HEK293T (cell line): ENCODE measurements around the gene ZNF345.

Source experiments
- CTCF ChIA-PET: fragments of 350-600 bp; formaldehyde crosslinking; extraction: SDS; loops from one replicate; lab custom pipeline; 2021; ENCODE audit warnings: antibody characterized with exemption, inconsistent platforms; lab: Yijun Ruan, JAX
- POLR2A ChIA-PET: fragments of 350-600 bp; formaldehyde crosslinking; extraction: SDS; loops from one replicate; lab custom pipeline; 2020; ENCODE audit warnings: antibody characterized with exemption, inconsistent platforms; lab: Yijun Ruan, JAX
- DNase-seq: peaks from one replicate; pipeline ENCODE4 v3.0.0; 2012; ENCODE audit warnings: mixed read lengths; ENCODE audit errors: extremely low spot score
- ARNT ChIP-seq: fragments of 450-650 bp; IDR thresholded peaks from 2 replicates; pipeline ENCODE4 v1.6.1; 2017; ENCODE audit warnings: mild to moderate bottlenecking
- BHLHE40 ChIP-seq: fragments of 450-650 bp; IDR thresholded peaks from 2 replicates; pipeline ENCODE4 v1.6.1; 2016; ENCODE audit warnings: mild to moderate bottlenecking, moderate library complexity, borderline replicate concordance
- CTBP1 ChIP-seq: fragments of 450-650 bp; IDR thresholded peaks from 2 replicates; pipeline ENCODE4 v1.6.1; 2016; ENCODE audit warnings: borderline replicate concordance
- ELF4 ChIP-seq: fragments of 450-650 bp; IDR thresholded peaks from 2 replicates; pipeline ENCODE4 v1.6.1; 2017; ENCODE audit warnings: antibody characterized with exemption
- FOXA1 ChIP-seq: fragments of 450-650 bp; IDR thresholded peaks from 2 replicates; pipeline ENCODE4 v1.6.1; 2016; ENCODE audit warnings: mild to moderate bottlenecking
- FOXK2 ChIP-seq: fragments of 450-650 bp; IDR thresholded peaks from 2 replicates; pipeline ENCODE4 v1.6.1; 2016; ENCODE audit warnings: mild to moderate bottlenecking
- FOXM1 ChIP-seq: fragments of 450-650 bp; IDR thresholded peaks from 2 replicates; pipeline ENCODE4 v1.6.1; 2017; ENCODE audit warnings: mild to moderate bottlenecking, borderline replicate concordance
- HDGF ChIP-seq: fragments of 450-650 bp; IDR thresholded peaks from 2 replicates; pipeline ENCODE4 v1.6.1; 2017; ENCODE audit warnings: antibody characterized with exemption, borderline replicate concordance
- L3MBTL2 ChIP-seq: fragments of 450-650 bp; conservative IDR thresholded peaks from 2 replicates; pipeline ENCODE4 v1.6.1; 2016; ENCODE audit warnings: mild to moderate bottlenecking
- LEF1 ChIP-seq: fragments of 450-650 bp; IDR thresholded peaks from 2 replicates; pipeline ENCODE4 v1.6.1; 2017; ENCODE audit warnings: mild to moderate bottlenecking, borderline replicate concordance
- NFRKB ChIP-seq: fragments of 450-650 bp; IDR thresholded peaks from 2 replicates; pipeline ENCODE4 v1.6.1; 2016; ENCODE audit warnings: mild to moderate bottlenecking, moderate library complexity
- PKNOX1 ChIP-seq: fragments of 450-650 bp; IDR thresholded peaks from 2 replicates; pipeline ENCODE4 v1.6.1; 2016
- SP1 ChIP-seq: fragments of 450-650 bp; IDR thresholded peaks from 2 replicates; pipeline ENCODE4 v1.6.1; 2017
- SUZ12 ChIP-seq: fragments of 450-650 bp; IDR thresholded peaks from 2 replicates; pipeline ENCODE4 v1.6.1; 2016; ENCODE audit warnings: mild to moderate bottlenecking
- TARDBP ChIP-seq: fragments of 450-650 bp; IDR thresholded peaks from 2 replicates; pipeline ENCODE4 v1.6.1; 2016
- ZNF384 ChIP-seq: fragments of 450-650 bp; IDR thresholded peaks from 2 replicates; pipeline ENCODE4 v1.6.1; 2016

ZNF345 gene

GRCh38 chr19:36850559-36851442, at the start of gene ZNF345:
ZNF345 (plus strand) TSS chr19:36850876; CDS start chr19:36876831, 25,955 bp downstream.
- DNase-seq = peak; percentile 88
- CTCF ChIA-PET = interaction anchor here (0.7 kb wide), 1 partner anchor 12 kb away, joined by 3 read pairs; the partner anchor contains the start of gene ZNF790
- POLR2A ChIA-PET = interaction anchor here (0.6 to 3.9 kb wide), 20 partner anchors 10 to 723 kb away, joined by 3 to 75 read pairs (median 4); partner anchors contain the start of genes ZFP14, ZNF146, ZNF260 and ZNF383
- TF ChIP-seq L3MBTL2 (peak; percentile 83), FOXA1 (no peak)

GRCh38 chr19:36805364-36805763, 45.3 kb upstream of the ZNF345 start:
- no peak for DNase-seq
- ChIA-PET CTCF (interaction anchor here (0.7 kb wide), 1 partner anchor 119 kb away, joined by 3 read pairs; no protein-coding TSS in a partner anchor), POLR2A (no interaction called here)
- TF ChIP-seq SP1 = no peak
- TF ChIP-seq BHLHE40 = no peak
- TF ChIP-seq FOXM1 = no peak
- no peak for TF ChIP-seq L3MBTL2
- TF ChIP-seq CTBP1 = no peak
- no peak for TF ChIP-seq FOXK2
- no peak for TF ChIP-seq ELF4
- no peak for TF ChIP-seq ARNT
- no peak for TF ChIP-seq PKNOX1
- TF ChIP-seq HDGF = no peak
- no peak for TF ChIP-seq LEF1
- no peak for TF ChIP-seq FOXA1
- no peak for TF ChIP-seq SUZ12
- TF ChIP-seq NFRKB = no peak
- no peak for TF ChIP-seq ZNF384
- TF ChIP-seq TARDBP = no peak

- POLR2A ChIA-PET = no interaction called here
- TF ChIP-seq L3MBTL2 (no peak), LEF1 (no peak), HDGF (no peak), PKNOX1 (no peak), TARDBP (no peak), ELF4 (no peak), FOXA1 (no peak)
- CTCF ChIA-PET = no interaction called here
- DNase-seq = no peak
Measured at GRCh38 chr19:36807029-36807428, 43.6 kb upstream of the ZNF345 start.

- ChIA-PET CTCF (no interaction called here), POLR2A (interaction anchor here (0.8 kb wide), 1 partner anchor 31 kb away, joined by 3 read pairs; the partner anchor contains the start of gene ZNF345)
- no peak for TF ChIP-seq FOXK2
- DNase-seq = no peak
Measured at GRCh38 chr19:36819130-36819630, 31.5 kb upstream of the ZNF345 start.

- TF ChIP-seq FOXA1 (no peak), BHLHE40 (no peak), L3MBTL2 (no peak), FOXK2 (no peak), LEF1 (no peak), PKNOX1 (no peak), NFRKB (no peak)
- ChIA-PET CTCF (no interaction called here), POLR2A (no interaction called here)
- no peak for DNase-seq
Measured at GRCh38 chr19:36821758-36822157, 28.9 kb upstream of the ZNF345 start.

GRCh38 chr19:36833430-36833829, 17.2 kb upstream of the ZNF345 start:
- TF ChIP-seq CTBP1 = no peak
- no peak for TF ChIP-seq FOXA1
- no peak for TF ChIP-seq LEF1
- no peak for TF ChIP-seq ZNF384
- no peak for TF ChIP-seq HDGF
- no peak for TF ChIP-seq PKNOX1
- TF ChIP-seq ARNT = no peak
- TF ChIP-seq BHLHE40 = no peak
- ChIA-PET CTCF (no interaction called here), POLR2A (no interaction called here)
- no peak for DNase-seq
